Middle frontal gyrus (tissue), 1 donor: ENCODE results near the gene ARFGEF3.

Source experiments
- DNase-seq: peaks from one replicate; pipeline ENCODE4 v3.0.0-alpha.2; 2015; ENCODE audit warnings: low spot score; ENCODE audit errors: extremely low spot score

Gene ARFGEF3

GRCh38 chr6:138162955-138163575 is 1.3 kb downstream of the ARFGEF3 start:
- no peak for DNase-seq

- DNase-seq = no peak
Measured at GRCh38 chr6:138175596-138175995, 13.9 kb downstream of the ARFGEF3 start.

GRCh38 chr6:138176652-138177232 is 15.0 kb downstream of the ARFGEF3 start:
- DNase-seq = no peak

GRCh38 chr6:138182939-138183789 is 21.4 kb downstream of the ARFGEF3 start:
- DNase-seq = peak; percentile 67

- DNase-seq = no peak
Measured at GRCh38 chr6:138183790-138184134, 22.0 kb downstream of the ARFGEF3 start.

- no peak for DNase-seq
Measured at GRCh38 chr6:138184230-138184629, 22.5 kb downstream of the ARFGEF3 start.

GRCh38 chr6:138187156-138187555 is 25.4 kb downstream of the ARFGEF3 start:
- no peak for DNase-seq

GRCh38 chr6:138188278-138188941 is 26.7 kb downstream of the ARFGEF3 start:
- DNase-seq = no peak

GRCh38 chr6:138194287-138194686 is 32.5 kb downstream of the ARFGEF3 start:
- no peak for DNase-seq

GRCh38 chr6:138196122-138196738 is 34.5 kb downstream of the ARFGEF3 start:
- DNase-seq = no peak

- DNase-seq = no peak
Measured at GRCh38 chr6:138197570-138197969, 35.8 kb downstream of the ARFGEF3 start.

GRCh38 chr6:138198430-138199091 is 36.8 kb downstream of the ARFGEF3 start:
- DNase-seq = no peak

GRCh38 chr6:138201836-138202235 is 40.1 kb downstream of the ARFGEF3 start:
- no peak for DNase-seq

- DNase-seq = no peak
Measured at GRCh38 chr6:138203315-138203714, 41.6 kb downstream of the ARFGEF3 start.

- DNase-seq = no peak
Measured at GRCh38 chr6:138204303-138204702, 42.6 kb downstream of the ARFGEF3 start.

GRCh38 chr6:138204792-138205384 is 43.1 kb downstream of the ARFGEF3 start:
- no peak for DNase-seq

- no peak for DNase-seq
Measured at GRCh38 chr6:138205437-138206094, 43.8 kb downstream of the ARFGEF3 start.

- no peak for DNase-seq
Measured at GRCh38 chr6:138206862-138207261, 45.1 kb downstream of the ARFGEF3 start.

GRCh38 chr6:138211048-138211581 is 49.4 kb downstream of the ARFGEF3 start:
- DNase-seq = no peak

GRCh38 chr6:138211601-138212000 is 49.9 kb downstream of the ARFGEF3 start:
- no peak for DNase-seq
